ENCODE measurements around the gene HECW1.

Gene HECW1

GRCh38 chr7:43291789-43292188 is 179.3 kb downstream of the HECW1 start:
- TF ChIP-seq ZC3H10 (CRISPR knock-in tag; IDR thresholded peaks at IDR 0.05), result no peak
- TF ChIP-seq CSDC2 (CRISPR knock-in tag; IDR thresholded peaks at IDR 0.05), result no peak
- no peak for TF ChIP-seq TSHZ2 (CRISPR knock-in tag; IDR thresholded peaks at IDR 0.05)
- ATAC-seq, result no peak

GRCh38 chr7:43292384-43292783 is 179.9 kb downstream of the HECW1 start:
- no peak for ATAC-seq
- TF ChIP-seq TSHZ2 (CRISPR knock-in tag; IDR thresholded peaks at IDR 0.05), result no peak
- no peak for TF ChIP-seq CSDC2 (CRISPR knock-in tag; IDR thresholded peaks at IDR 0.05)
- TF ChIP-seq TCF4 (CRISPR knock-in tag; IDR thresholded peaks at IDR 0.05; ENCODE audit: borderline replicate concordance), result no peak

- peak; percentile 90 for ATAC-seq
- no peak for TF ChIP-seq ZNF8 (CRISPR knock-in tag; IDR thresholded peaks at IDR 0.05)
- no peak for TF ChIP-seq ARNTL (CRISPR knock-in tag; IDR thresholded peaks at IDR 0.05; ENCODE audit: borderline replicate concordance, low read depth)
- TF ChIP-seq TSHZ2 (CRISPR knock-in tag; IDR thresholded peaks at IDR 0.05), result no peak
- no peak for TF ChIP-seq GLIS3 (CRISPR knock-in tag; IDR thresholded peaks at IDR 0.05)
- no peak for TF ChIP-seq CSDC2 (CRISPR knock-in tag; IDR thresholded peaks at IDR 0.05)
- TF ChIP-seq ZNF70 (CRISPR knock-in tag; IDR thresholded peaks at IDR 0.05), result no peak
- no peak for TF ChIP-seq OSR1 (CRISPR knock-in tag; IDR thresholded peaks at IDR 0.05)
- TF ChIP-seq CSRNP3 (CRISPR knock-in tag; IDR thresholded peaks at IDR 0.05), result no peak
- no peak for TF ChIP-seq ESRRG (CRISPR knock-in tag; IDR thresholded peaks at IDR 0.05)
- no peak for TF ChIP-seq TOX (CRISPR knock-in tag; IDR thresholded peaks at IDR 0.05; ENCODE audit: borderline replicate concordance)
- no peak for TF ChIP-seq POU6F1 (CRISPR knock-in tag; IDR thresholded peaks at IDR 0.05; ENCODE audit: borderline replicate concordance, low read depth)
- no peak for TF ChIP-seq ISL1 (CRISPR knock-in tag; IDR thresholded peaks at IDR 0.05)
- no peak for TF ChIP-seq PPARA (CRISPR knock-in tag; IDR thresholded peaks at IDR 0.05; ENCODE audit: borderline replicate concordance)
- TF ChIP-seq SNAI2 (CRISPR knock-in tag; IDR thresholded peaks at IDR 0.05), result no peak
- TF ChIP-seq TCF4 (CRISPR knock-in tag; IDR thresholded peaks at IDR 0.05; ENCODE audit: borderline replicate concordance), result no peak
- TF ChIP-seq ZFP30 (CRISPR knock-in tag; IDR thresholded peaks at IDR 0.05), result no peak
- TF ChIP-seq ZNF565 (CRISPR knock-in tag; conservative IDR thresholded peaks at IDR 0.05; ENCODE audit: low read depth), result no peak
- no peak for TF ChIP-seq ZFP3 (CRISPR knock-in tag; IDR thresholded peaks at IDR 0.05)
- TF ChIP-seq BACH2 (CRISPR knock-in tag; IDR thresholded peaks at IDR 0.05; ENCODE audit: borderline replicate concordance), result no peak
Measured at GRCh38 chr7:43294080-43294630, 181.7 kb downstream of the HECW1 start.

Data from SK-N-SH treated with all-trans-retinoic acid at 6 μM for 48 hours (cell line).